Hepatocyte (in vitro differentiated cells): ENCODE results near the gene FBXO8. TPM values are rescaled to one million over a fixed set of nuclear protein-coding genes. Genes with fewer than 3 reads are reported as not detected.

ENCODE experiments used
- DNase-seq: peaks from one replicate; pipeline ENCODE4 v3.0.0-alpha.2; 2016; ENCODE audit warnings: low spot score
- H2AFZ ChIP-seq: fragments of 200-600 bp; sonication (generic); 2 replicates; pipeline ENCODE4 v1.6.0; 2016; ENCODE audit warnings: antibody characterized with exemption, mild to moderate bottlenecking
- H3K27ac ChIP-seq: fragments of 200-600 bp; sonication (generic); 2 replicates; pipeline ENCODE4 v1.5.1; 2016; ENCODE audit warnings: mild to moderate bottlenecking
- H3K27me3 ChIP-seq: fragments of 200-600 bp; sonication (generic); 2 replicates; pipeline ENCODE4 v1.6.1; 2016
- H3K36me3 ChIP-seq: fragments of 200-600 bp; sonication (generic); replicated peaks from 2 replicates; pipeline ENCODE4 v1.5.1; 2016; ENCODE audit warnings: low read depth; ENCODE audit not compliant: insufficient read depth
- H3K4me1 ChIP-seq: fragments of 200-600 bp; sonication (generic); 2 replicates; pipeline ENCODE4 v1.5.1; 2016; ENCODE audit warnings: mild to moderate bottlenecking, moderate library complexity; ENCODE audit not compliant: insufficient read depth
- H3K4me2 ChIP-seq: fragments of 200-600 bp; sonication (generic); 2 replicates; pipeline ENCODE4 v1.6.0; 2016
- H3K4me3 ChIP-seq: fragments of 200-600 bp; sonication (generic); 2 replicates; pipeline ENCODE4 v1.5.1; 2016; ENCODE audit warnings: mild to moderate bottlenecking
- H3K79me2 ChIP-seq: fragments of 200-600 bp; sonication (generic); 2 replicates; pipeline ENCODE4 v1.6.0; 2017; ENCODE audit warnings: mild to moderate bottlenecking
- H3K9me2 ChIP-seq: fragments of 200-600 bp; sonication (generic); replicated peaks from 2 replicates; pipeline ENCODE4 v1.6.0; 2017; ENCODE audit warnings: mild to moderate bottlenecking; ENCODE audit not compliant: insufficient read depth
- H3K9me3 ChIP-seq: fragments of 200-600 bp; sonication (generic); 2 replicates; pipeline ENCODE4 v1.5.1; 2016; ENCODE audit warnings: low read depth, mild to moderate bottlenecking
- H4K20me1 ChIP-seq: fragments of 200-600 bp; sonication (generic); 2 replicates; pipeline ENCODE4 v1.6.0; 2016; ENCODE audit warnings: mild to moderate bottlenecking; ENCODE audit not compliant: insufficient read depth, poor library complexity, severe bottlenecking
- CTCF ChIP-seq: fragments of 200-600 bp; sonication (generic); IDR thresholded peaks from 2 replicates; pipeline ENCODE4 v1.5.1; 2016; ENCODE audit warnings: antibody characterized with exemption, mild to moderate bottlenecking; ENCODE audit not compliant: poor library complexity
- EZH2 ChIP-seq: fragments of 200-600 bp; sonication (generic); IDR thresholded peaks from 2 replicates; pipeline ENCODE4 v1.6.1; 2016; ENCODE audit warnings: antibody characterized with exemption, mild to moderate bottlenecking, borderline replicate concordance
- EZH2phosphoT487 ChIP-seq: fragments of 200-600 bp; sonication (generic); IDR thresholded peaks from one replicate; pipeline ENCODE4 v1.6.1; 2018; ENCODE audit warnings: antibody characterized with exemption, mild to moderate bottlenecking, low read depth, moderate library complexity; ENCODE audit not compliant: unreplicated experiment, severe bottlenecking
- WGBS: methylation state at CpG from one replicate; pipeline ENCODE4 v1.1.6; 2016; ENCODE audit warnings: low lambda C conversion rate; ENCODE audit errors: missing lambda C conversion rate; 5-methylcytosine and 5-hydroxymethylcytosine counted together
- polyA plus RNA-seq: library from polyadenylated mRNA; unstranded; fragments of >200 nt; fragmentation: Nextera tagmentation; extraction: Ambion mirVana; gene quantifications from 2 replicates; pipeline ENCODE4 v1.2.1, GENCODE V29; 2016
- total RNA-seq: library from RNA; depleted of rRNA; stranded (reverse); fragments of >200 nt; gene quantifications from 2 replicates; pipeline ENCODE4 v1.2.3, GENCODE V29; 2014

Gene FBXO8
- total and polyA plus RNA-seq, 2 experiments from 2014 or later: 21.3 to 35.7 TPM

DNA sequence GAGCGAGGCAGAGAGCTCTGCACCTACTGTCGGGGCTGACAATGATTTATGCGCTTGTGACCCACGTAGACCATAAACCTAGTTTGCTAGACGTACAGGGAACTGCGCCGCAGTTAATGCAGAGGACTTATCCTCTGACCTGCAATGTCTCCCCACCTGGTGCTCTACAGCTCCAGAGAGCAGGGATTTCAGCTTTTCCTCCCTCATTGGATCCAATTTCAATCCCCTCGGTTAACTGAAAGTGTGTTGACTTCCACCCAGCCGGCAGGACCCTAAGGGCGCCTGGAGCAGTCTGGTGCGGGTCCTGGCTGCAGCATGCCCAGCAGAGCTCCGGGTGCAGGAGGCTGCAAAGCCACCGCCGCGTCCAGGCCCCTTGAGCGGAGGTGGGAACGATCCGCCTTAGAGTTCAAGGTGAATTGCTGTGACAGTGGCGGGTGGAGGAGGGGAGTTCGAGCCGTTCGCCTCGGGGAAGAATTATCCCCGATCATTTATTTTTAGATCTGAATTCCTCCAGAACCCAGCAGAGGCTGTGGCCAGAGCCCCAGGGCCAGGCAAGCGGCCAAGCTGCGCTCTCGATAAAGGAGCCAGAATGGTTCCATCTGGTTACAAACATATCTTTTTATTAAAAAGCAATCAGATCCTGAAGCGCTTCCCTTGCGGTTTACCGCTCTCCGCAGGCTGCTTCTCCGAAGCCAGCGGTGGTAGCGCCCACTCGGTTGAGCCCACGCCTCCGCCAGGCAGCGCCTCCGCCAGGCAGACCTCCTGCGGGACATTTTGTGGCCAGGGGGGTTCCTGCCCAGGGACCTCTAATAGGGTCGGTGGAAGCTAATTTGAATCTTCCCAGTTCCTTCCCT, 66.0 kb downstream of the FBXO8 start:
- Histone ChIP-seq H4K20me1 (no peaks in the 10 kb centered on the region), H3K36me3 (no peaks in the 10 kb centered on the region), H3K9me2 (no peaks in the 10 kb centered on the region), H3K4me1 (peaks cover 21% of the 10 kb centered on the region), H3K27me3 (peaks cover 80% of the 10 kb centered on the region), H3K9me3 (no peaks in the 10 kb centered on the region), H3K79me2 (no peaks in the 10 kb centered on the region), H3K4me2 (peak overlapping the region; percentile 91), H2AFZ (peak overlapping the region; percentile 28), H3K27ac (peak overlapping the region; percentile 86), H3K4me3 (peak overlapping the region; percentile 16)
- peak; percentile 19 for DNase-seq
- TF ChIP-seq EZH2 (peak; percentile 56), CTCF (no peak), EZH2phosphoT487 (peak; percentile 38)
- 2% methylated on average over 41 of the region's 41 CpGs for WGBS

- H3K4me2 ChIP-seq: peak overlapping the region; percentile 91
- H3K79me2 ChIP-seq: no peaks in the 10 kb centered on the region
- H3K27ac ChIP-seq: peak overlapping the region; percentile 86
- WGBS: 12% methylated on average over 15 of the region's 15 CpGs
- peak; percentile 17 for TF ChIP-seq EZH2
- no peak for TF ChIP-seq CTCF
- no peak for DNase-seq
- peaks cover 87% of the 10 kb centered on the region for H3K27me3 ChIP-seq
- no peaks in the 10 kb centered on the region for H3K36me3 ChIP-seq
- H2AFZ ChIP-seq: no peak overlapping the region
- no peak overlapping the region for H3K4me3 ChIP-seq
- peaks cover 21% of the 10 kb centered on the region for H3K4me1 ChIP-seq
- no peaks in the 10 kb centered on the region for H3K9me3 ChIP-seq
- H3K9me2 ChIP-seq: no peaks in the 10 kb centered on the region
- H4K20me1 ChIP-seq: no peaks in the 10 kb centered on the region
Observed at GRCh38 chr4:174216799-174217272, 66.6 kb downstream of the FBXO8 start.

GRCh38 chr4:174215961-174216680, 67.3 kb downstream of the FBXO8 start:
- H3K4me1 ChIP-seq: peaks cover 21% of the 10 kb centered on the region

More at GRCh38 chr4:174215961-174216680, 67.3 kb downstream of the FBXO8 start:
- Histone ChIP-seq H3K9me3 (no peaks in the 10 kb centered on the region), H3K36me3 (no peaks in the 10 kb centered on the region), H3K27ac (peak overlapping the region; percentile 86), H4K20me1 (no peaks in the 10 kb centered on the region), H3K27me3 (peaks cover 94% of the 10 kb centered on the region), H3K9me2 (no peaks in the 10 kb centered on the region), H3K79me2 (no peaks in the 10 kb centered on the region), H2AFZ (no peak overlapping the region), H3K4me3 (no peak overlapping the region), H3K4me2 (peak overlapping the region; percentile 91)
- 5% methylated on average over 11 of the region's 11 CpGs for WGBS
- TF ChIP-seq EZH2phosphoT487 (peak; percentile 41), CTCF (no peak), EZH2 (no peak)
- DNase-seq: no peak
